ENCODE results near the gene NBEAL1.
"Not testable (repeated sequence)": the region's sequence is repeated elsewhere in the genome, so short reads cannot be mapped to it uniquely, and the experiment has no call there.

Gene NBEAL1

GRCh38 chr2:203110496-203110895 is 95.8 kb downstream of the NBEAL1 start:
- H3K9me3 Mint-ChIP-seq; H3K27ac Mint-ChIP-seq; H3K27me3 Mint-ChIP-seq; ATAC-seq (replicated peaks); H3K4me1 Mint-ChIP-seq; DNase-seq; H3K4me3 Mint-ChIP-seq: not testable (repeated sequence)
- H3K36me3 Mint-ChIP-seq = peaks cover 32 to 39% of the 10 kb centered on the region in 2 donors

- no peaks in the 10 kb centered on the region for H3K9me3 Mint-ChIP-seq
- no peaks in the 10 kb centered on the region for H3K4me1 Mint-ChIP-seq
- H3K4me3 Mint-ChIP-seq = no peak overlapping the region
- H3K27me3 Mint-ChIP-seq = no peaks in the 10 kb centered on the region
- H3K27ac Mint-ChIP-seq = no peak overlapping the region
- peaks cover 33 to 37% of the 10 kb centered on the region in 2 donors for H3K36me3 Mint-ChIP-seq
- DNase-seq (no peak), ATAC-seq (replicated peaks) (no peak)
Observed at GRCh38 chr2:203112342-203112741, 97.7 kb downstream of the NBEAL1 start.

GRCh38 chr2:203115201-203115700 is 100.6 kb downstream of the NBEAL1 start:
- H3K4me1 Mint-ChIP-seq; H3K27me3 Mint-ChIP-seq; DNase-seq; ATAC-seq (replicated peaks); H3K27ac Mint-ChIP-seq; H3K9me3 Mint-ChIP-seq; H3K4me3 Mint-ChIP-seq: not testable (repeated sequence)
- peaks cover 28 to 33% of the 10 kb centered on the region in 2 donors for H3K36me3 Mint-ChIP-seq

DNA sequence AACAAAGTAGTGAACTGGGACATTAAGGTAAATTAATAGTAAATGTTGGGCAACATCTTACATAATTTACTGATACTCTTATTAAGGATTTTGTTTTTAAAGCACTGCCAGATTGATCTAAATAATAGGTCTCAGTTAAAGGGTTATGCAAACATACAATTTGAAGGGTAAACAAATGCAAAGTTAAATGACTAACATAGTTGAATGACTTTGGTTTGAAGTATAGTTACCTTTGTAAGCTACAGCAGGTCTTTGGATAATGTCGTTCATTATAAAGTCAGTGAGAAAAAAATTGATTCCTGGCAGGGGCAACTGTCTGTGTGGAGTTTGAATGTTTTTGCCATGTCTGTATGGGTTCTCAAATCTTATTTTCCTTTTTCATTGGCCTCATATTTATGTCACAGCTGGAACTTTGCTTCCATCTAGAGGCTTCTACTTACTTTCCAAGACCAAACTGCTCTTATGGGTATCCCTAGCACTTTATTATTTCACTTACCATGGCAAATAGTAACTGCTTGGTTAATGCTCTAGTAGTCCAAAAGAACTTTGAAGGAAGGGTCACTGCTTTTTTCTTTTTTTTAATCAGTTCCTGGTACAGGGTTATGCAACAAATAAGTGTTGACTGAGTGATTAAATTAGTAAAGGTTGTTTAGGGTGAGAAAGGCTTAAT is 107.8 kb downstream of the NBEAL1 start:
- Mint-ChIP-seq H3K27me3 (no peaks in the 10 kb centered on the region), H3K4me3 (no peak overlapping the region), H3K36me3 (peaks cover 3 to 4% of the 10 kb centered on the region in 2 donors), H3K9me3 (no peaks in the 10 kb centered on the region), H3K27ac (no peak overlapping the region), H3K4me1 (no peaks in the 10 kb centered on the region)
- DNase-seq (no peak), ATAC-seq (replicated peaks) (no peak)

- H3K4me3 Mint-ChIP-seq = no peak overlapping the region
- ATAC-seq (replicated peaks) (no peak), DNase-seq (no peak)
- H3K36me3 Mint-ChIP-seq = peaks cover 8 to 12% of the 10 kb centered on the region in 2 donors
- H3K27ac Mint-ChIP-seq = peak overlapping the region; percentile 65
- H3K9me3 Mint-ChIP-seq = no peaks in the 10 kb centered on the region
- H3K4me1 Mint-ChIP-seq = no peaks in the 10 kb centered on the region
- no peaks in the 10 kb centered on the region for H3K27me3 Mint-ChIP-seq
Observed at GRCh38 chr2:203126996-203127395, 112.3 kb downstream of the NBEAL1 start.

DNA sequence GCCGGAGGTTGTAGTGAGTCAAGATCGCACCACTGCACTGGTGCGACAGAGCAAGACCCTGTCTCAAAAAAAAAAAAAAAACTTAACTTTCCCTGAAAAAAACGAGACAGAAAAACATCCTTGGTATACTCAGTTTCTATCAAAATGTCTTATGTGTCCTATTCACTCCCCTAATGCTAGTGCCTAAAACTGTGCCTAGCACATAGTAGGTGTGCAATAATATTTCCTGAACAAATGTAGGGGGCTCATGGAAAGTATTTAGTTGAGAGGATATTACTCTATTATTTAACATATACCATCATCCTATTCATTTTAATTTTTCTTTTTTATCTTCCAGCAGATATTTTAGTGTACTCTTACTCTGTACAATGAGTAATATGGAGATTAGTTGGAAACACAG is 120.4 kb downstream of the NBEAL1 start:
- ATAC-seq (replicated peaks) (no peak), DNase-seq (no peak)
- Mint-ChIP-seq H3K4me1 (no peaks in the 10 kb centered on the region), H3K27ac (no peak overlapping the region), H3K36me3 (no peaks in the 10 kb centered on the region), H3K9me3 (no peaks in the 10 kb centered on the region), H3K4me3 (no peak overlapping the region), H3K27me3 (no peaks in the 10 kb centered on the region)

GRCh38 chr2:203143391-203143790 is 128.7 kb downstream of the NBEAL1 start:
- Mint-ChIP-seq H3K4me3 (no peak overlapping the region), H3K36me3 (peaks cover 0 to 3% of the 10 kb centered on the region in 2 donors), H3K9me3 (no peaks in the 10 kb centered on the region), H3K27ac (no peak overlapping the region), H3K27me3 (no peaks in the 10 kb centered on the region), H3K4me1 (no peaks in the 10 kb centered on the region)
- ATAC-seq (replicated peaks) (no peak), DNase-seq (no peak)

- peaks cover 16 to 25% of the 10 kb centered on the region in 2 donors for H3K36me3 Mint-ChIP-seq
Observed at GRCh38 chr2:203149194-203149593, 134.5 kb downstream of the NBEAL1 start.

DNA sequence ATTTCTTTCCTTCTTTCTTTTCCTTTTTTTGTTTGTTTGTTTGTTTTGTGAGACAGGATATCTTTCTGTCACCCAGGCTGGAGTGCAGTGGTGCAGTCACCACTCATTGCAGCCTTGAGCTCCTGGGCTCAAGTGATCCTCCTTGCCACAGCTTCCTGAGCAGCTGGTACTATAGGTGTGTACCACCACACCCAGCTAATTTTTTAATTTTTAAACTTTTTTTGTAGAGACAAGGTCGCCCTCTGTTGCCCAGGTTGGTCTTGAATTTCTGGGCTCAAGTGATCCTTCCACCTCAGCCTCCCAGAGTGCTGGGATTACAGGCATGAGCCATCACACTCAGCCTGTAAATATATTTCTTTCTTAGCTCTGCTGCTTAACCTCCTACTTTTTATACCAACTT is 140.7 kb downstream of the NBEAL1 start:
- Mint-ChIP-seq H3K4me1 (peaks cover 0 to 2% of the 10 kb centered on the region in 2 donors), H3K4me3 (no peak overlapping the region), H3K36me3 (peaks cover 12 to 18% of the 10 kb centered on the region in 2 donors), H3K9me3 (no peaks in the 10 kb centered on the region), H3K27ac (no peak overlapping the region), H3K27me3 (no peaks in the 10 kb centered on the region)
- ATAC-seq (replicated peaks) (no peak), DNase-seq (no peak)

More at GRCh38 chr2:203149194-203149593, 134.5 kb downstream of the NBEAL1 start:
- peaks cover 3% of the 10 kb centered on the region in 2 donors for H3K9me3 Mint-ChIP-seq
- no peaks in the 10 kb centered on the region for H3K27me3 Mint-ChIP-seq
- DNase-seq = no peak
- H3K4me1 Mint-ChIP-seq = no peaks in the 10 kb centered on the region
- no peak overlapping the region for H3K27ac Mint-ChIP-seq
- ATAC-seq (replicated peaks) = no peak
- no peak overlapping the region for H3K4me3 Mint-ChIP-seq

DNA sequence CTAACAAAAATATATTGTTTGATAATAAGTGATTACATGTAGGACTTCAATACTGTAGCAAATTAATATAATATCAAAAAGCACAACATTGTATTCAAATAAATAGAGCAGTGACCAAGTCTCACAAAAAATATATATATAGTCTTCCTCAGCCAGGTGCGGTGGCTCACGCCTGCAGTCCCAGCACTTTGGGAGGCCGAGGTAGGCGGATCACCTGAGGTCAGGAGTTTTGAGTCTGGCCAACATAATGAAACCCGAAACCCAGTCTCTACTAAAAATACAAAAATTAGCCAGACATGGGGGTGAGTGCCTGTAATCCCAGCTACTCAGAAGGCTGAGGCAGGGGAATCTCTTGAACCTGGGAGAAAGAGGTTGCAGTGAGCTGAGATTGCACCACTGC is 148.0 kb downstream of the NBEAL1 start:
- H3K36me3 Mint-ChIP-seq = peaks cover 15 to 21% of the 10 kb centered on the region in 2 donors
- not testable (repeated sequence) for H3K27me3 Mint-ChIP-seq; H3K4me1 Mint-ChIP-seq; H3K9me3 Mint-ChIP-seq; H3K27ac Mint-ChIP-seq; DNase-seq; ATAC-seq (replicated peaks); H3K4me3 Mint-ChIP-seq

DNA sequence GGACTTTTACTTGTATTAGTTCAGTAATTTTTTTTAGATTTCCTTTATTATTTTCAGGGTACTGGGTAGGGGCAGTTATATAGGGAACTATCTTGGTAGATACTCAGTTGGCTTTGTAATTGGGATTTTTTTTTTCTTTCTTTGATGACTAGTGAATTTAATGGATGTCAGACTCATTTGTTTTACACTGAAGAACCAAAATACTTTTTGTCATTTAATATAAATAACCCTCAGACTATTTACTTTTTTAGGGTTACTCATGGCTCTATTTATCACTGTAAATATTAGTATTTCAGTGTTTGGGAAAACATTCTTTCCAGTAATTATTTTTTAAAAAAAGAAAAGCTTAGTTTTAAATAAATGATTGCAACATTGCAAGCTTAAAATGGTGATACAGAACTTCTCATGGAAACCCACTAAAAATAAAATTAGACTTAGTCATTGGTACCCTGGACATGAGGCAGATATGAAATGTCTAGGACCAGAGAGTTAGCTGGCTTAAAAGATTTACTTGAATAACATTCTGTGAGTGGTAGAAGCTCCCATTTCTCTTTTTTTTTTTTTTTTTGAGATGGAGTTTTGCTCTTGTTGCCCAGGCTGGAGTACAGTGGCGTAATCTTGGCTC is 149.7 kb downstream of the NBEAL1 start:
- ATAC-seq (replicated peaks) (no peak), DNase-seq (no peak)
- H3K36me3 Mint-ChIP-seq = peaks cover 14 to 23% of the 10 kb centered on the region in 2 donors
- peaks cover 0 to 5% of the 10 kb centered on the region in 2 donors for H3K9me3 Mint-ChIP-seq
- H3K4me1 Mint-ChIP-seq = no peaks in the 10 kb centered on the region
- no peaks in the 10 kb centered on the region for H3K27me3 Mint-ChIP-seq
- no peak overlapping the region for H3K4me3 Mint-ChIP-seq
- H3K27ac Mint-ChIP-seq = no peak overlapping the region

DNA sequence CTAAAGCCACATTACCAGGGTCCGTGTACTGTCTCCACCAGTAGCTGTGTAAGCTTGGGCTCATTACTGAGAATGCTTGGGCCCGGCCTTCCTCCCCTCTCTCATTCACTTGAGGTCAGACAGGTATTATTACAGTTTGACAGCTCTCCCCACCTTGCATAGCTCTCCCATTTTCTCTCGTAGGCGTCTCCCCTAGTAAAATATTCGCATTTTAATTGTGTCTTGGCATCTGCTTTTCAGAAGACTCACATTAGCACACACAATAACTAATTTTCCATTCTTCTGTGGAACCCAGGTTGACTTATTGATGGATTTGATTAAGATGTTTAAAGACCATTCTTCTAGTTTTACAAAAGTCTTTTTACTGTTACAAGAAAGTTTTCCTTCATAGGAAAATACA is 153.1 kb downstream of the NBEAL1 start:
- peaks cover 12 to 19% of the 10 kb centered on the region in 2 donors for H3K36me3 Mint-ChIP-seq

DNA sequence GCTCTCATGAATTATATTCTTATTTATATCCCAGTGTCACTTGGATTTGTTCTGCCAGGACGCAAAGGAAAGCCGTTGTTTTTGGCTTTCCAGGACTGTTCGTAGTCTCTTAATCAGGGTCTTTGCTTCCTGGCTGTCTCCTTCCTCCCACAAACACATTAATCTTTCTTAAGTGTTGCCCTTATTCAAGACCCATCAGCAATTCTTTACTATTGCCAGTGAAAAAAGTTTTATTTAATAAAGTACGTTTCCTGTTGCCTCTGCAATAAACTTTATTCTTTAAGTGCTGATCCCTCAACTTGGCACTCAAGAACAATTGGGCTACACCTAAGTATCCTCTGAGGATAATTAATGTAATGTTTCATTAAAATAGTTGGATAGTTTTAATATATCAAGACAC is 155.8 kb downstream of the NBEAL1 start:
- H3K4me1 Mint-ChIP-seq = no peaks in the 10 kb centered on the region
- H3K4me3 Mint-ChIP-seq = no peak overlapping the region
- peaks cover 10 to 18% of the 10 kb centered on the region in 2 donors for H3K36me3 Mint-ChIP-seq
- H3K27ac Mint-ChIP-seq = no peak overlapping the region
- H3K27me3 Mint-ChIP-seq = no peaks in the 10 kb centered on the region
- DNase-seq = no peak
- no peak for ATAC-seq (replicated peaks)
- no peaks in the 10 kb centered on the region for H3K9me3 Mint-ChIP-seq

More for the DNA sequence above, 153.1 kb downstream of the NBEAL1 start:
- ATAC-seq (replicated peaks) (no peak), DNase-seq (no peak)
- H3K9me3 Mint-ChIP-seq = peaks cover 0 to 5% of the 10 kb centered on the region in 2 donors
- no peaks in the 10 kb centered on the region for H3K27me3 Mint-ChIP-seq
- H3K4me3 Mint-ChIP-seq = no peak overlapping the region
- H3K27ac Mint-ChIP-seq = no peak overlapping the region
- no peaks in the 10 kb centered on the region for H3K4me1 Mint-ChIP-seq

- no peak overlapping the region for H3K27ac Mint-ChIP-seq
- no peak overlapping the region for H3K4me3 Mint-ChIP-seq
- DNase-seq = no peak
Observed at GRCh38 chr2:203175371-203175770, 160.7 kb downstream of the NBEAL1 start.

GRCh38 chr2:203177361-203177760 is 162.7 kb downstream of the NBEAL1 start:
- peaks cover 8 to 16% of the 10 kb centered on the region in 2 donors for H3K36me3 Mint-ChIP-seq
- no peaks in the 10 kb centered on the region for H3K4me1 Mint-ChIP-seq
- H3K4me3 Mint-ChIP-seq = no peak overlapping the region
- H3K27me3 Mint-ChIP-seq = no peaks in the 10 kb centered on the region
- DNase-seq = no peak
- H3K27ac Mint-ChIP-seq = no peak overlapping the region
- ATAC-seq (replicated peaks) = no peak
- no peaks in the 10 kb centered on the region for H3K9me3 Mint-ChIP-seq

More at GRCh38 chr2:203175371-203175770, 160.7 kb downstream of the NBEAL1 start:
- no peaks in the 10 kb centered on the region for H3K27me3 Mint-ChIP-seq
- no peaks in the 10 kb centered on the region for H3K9me3 Mint-ChIP-seq
- peaks cover 8 to 16% of the 10 kb centered on the region in 2 donors for H3K36me3 Mint-ChIP-seq
- no peak for ATAC-seq (replicated peaks)
- no peaks in the 10 kb centered on the region for H3K4me1 Mint-ChIP-seq
